Measurements from ENCODE around the gene EXOSC7.

GRCh38 chr3:45032113-45032512, 56.1 kb downstream of the EXOSC7 start:
- no peak for TF ChIP-seq CTCF (IDR thresholded peaks at IDR 0.05)
- TF ChIP-seq ZFX (IDR thresholded peaks at IDR 0.05; ENCODE audit: borderline replicate concordance): no peak
